ENCODE results near the gene TUSC2. TPM values are rescaled to one million over a fixed set of nuclear protein-coding genes. Genes with fewer than 3 reads are reported as not detected.

The TUSC2 gene
- total RNA-seq, 1 donor, result 22.0 TPM

DNA sequence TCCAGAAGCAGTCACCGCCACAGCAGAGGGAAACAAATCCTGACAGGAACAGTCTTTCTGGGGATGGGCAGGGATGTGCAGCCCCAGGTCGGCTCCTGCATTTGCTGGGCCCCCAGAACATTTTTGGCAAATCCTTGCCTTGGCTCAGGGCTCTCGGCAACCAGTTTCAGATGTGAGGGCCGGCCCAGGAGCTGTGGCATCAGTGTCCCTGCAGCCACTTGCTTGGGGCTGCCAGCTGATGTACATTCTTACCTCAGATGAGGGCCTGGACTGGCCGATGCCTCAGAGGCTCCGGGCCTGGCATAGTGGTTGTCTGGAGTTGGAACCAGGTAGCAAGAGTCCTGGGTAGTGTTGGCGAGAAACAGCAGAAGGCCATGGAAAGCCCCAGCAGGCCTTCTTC lies 26.8 kb upstream of the TUSC2 start:
- H3K4me3 ChIP-seq (ENCODE audit: low read depth, low read length), result no peak overlapping the region
- no peak for DNase-seq (ENCODE audit: low read depth)
- no peak for TF ChIP-seq CTCF (IDR thresholded peaks at IDR 0.05; ENCODE audit: insufficient read depth, low read depth, low read length)

GRCh38 chr3:50354186-50354764 lies 26.3 kb upstream of the TUSC2 start:
- no peak overlapping the region for H3K4me3 ChIP-seq (ENCODE audit: low read depth, low read length)
- no peak for DNase-seq (ENCODE audit: low read depth)
- TF ChIP-seq CTCF (IDR thresholded peaks at IDR 0.05; ENCODE audit: insufficient read depth, low read depth, low read length), result no peak

DNA sequence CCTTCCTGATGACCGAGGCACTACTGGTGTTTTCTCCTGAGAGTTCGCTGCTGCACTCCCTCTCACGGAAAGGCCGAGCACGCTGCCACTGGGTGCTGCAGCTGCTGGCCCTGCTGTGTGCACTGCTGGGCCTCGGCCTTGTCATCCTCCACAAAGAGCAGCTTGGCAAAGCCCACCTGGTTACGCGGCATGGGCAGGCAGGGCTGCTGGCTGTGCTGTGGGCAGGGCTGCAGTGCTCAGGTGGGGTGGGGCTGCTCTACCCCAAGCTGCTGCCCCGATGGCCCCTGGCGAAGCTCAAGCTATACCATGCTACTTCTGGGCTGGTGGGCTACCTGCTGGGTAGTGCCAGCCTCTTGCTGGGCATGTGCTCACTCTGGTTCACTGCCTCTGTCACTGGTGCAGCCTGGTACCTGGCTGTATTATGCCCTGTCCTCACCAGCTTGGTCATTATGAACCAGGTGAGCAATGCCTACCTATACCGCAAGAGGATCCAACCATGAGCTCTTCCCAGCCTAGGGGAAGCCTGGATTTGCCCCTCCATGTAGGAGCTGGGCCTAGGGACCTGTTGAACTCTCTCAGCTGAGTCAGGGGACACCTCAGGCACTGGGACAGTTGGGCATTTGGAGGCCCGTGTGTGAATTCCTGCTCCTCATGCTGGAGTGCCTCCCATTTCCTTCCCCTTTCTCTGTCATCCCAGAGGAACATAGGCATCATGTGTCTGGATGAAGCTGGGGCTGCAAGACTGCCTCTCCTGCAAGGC lies 25.4 kb upstream of the TUSC2 start:
- TF ChIP-seq CTCF (IDR thresholded peaks at IDR 0.05; ENCODE audit: insufficient read depth, low read depth, low read length), result no peak
- H3K4me3 ChIP-seq (ENCODE audit: low read depth, low read length), result no peak overlapping the region
- no peak for DNase-seq (ENCODE audit: low read depth)

DNA sequence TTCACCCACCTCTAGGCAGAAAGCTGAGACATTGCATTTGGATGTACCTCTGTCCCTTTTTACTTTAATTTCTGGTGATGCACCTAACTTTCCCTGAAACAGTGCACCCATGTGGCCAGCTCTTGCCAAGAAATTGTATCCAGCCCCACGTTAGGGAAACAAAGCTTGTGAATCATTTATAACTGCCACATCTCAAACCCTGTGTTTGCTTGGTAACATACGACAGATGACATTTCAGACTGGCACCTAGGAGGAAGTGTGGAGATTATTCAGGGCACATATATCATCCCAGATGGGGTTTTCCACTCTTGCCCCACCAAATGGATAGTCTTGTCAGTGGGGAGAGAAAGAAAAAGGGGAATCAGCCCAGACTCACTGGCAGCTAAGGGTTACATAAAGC lies 24.8 kb upstream of the TUSC2 start:
- H3K4me3 ChIP-seq (ENCODE audit: low read depth, low read length), result no peak overlapping the region
- no peak for DNase-seq (ENCODE audit: low read depth)
- peak; percentile 29 for TF ChIP-seq CTCF (IDR thresholded peaks at IDR 0.05; ENCODE audit: insufficient read depth, low read depth, low read length)

DNA sequence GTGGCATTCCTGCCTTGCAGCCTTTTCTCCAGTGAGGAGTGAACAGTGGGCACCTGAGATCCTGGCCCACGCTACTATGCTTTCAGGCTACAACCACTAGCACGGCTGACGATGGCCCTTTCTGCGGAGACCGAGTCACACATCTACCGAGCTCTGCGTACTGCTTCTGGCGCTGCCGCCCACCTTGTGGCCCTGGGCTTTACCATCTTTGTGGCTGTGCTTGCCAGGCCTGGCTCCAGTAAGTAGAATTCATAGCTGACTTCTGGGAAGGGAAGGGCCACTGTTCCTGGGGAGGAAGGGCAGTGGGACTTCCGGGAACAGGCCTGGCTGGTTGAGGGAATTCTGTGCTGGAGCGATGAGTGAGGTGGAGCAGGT lies 23.3 kb upstream of the TUSC2 start:
- no peak for DNase-seq (ENCODE audit: low read depth)
- no peak for TF ChIP-seq CTCF (IDR thresholded peaks at IDR 0.05; ENCODE audit: insufficient read depth, low read depth, low read length)
- H3K4me3 ChIP-seq (ENCODE audit: low read depth, low read length), result peak overlapping the region; percentile 97

GRCh38 chr3:50350527-50351322 lies 22.7 kb upstream of the TUSC2 start, which contains the start of the genes CYB561D2 and NPRL2:
Gene CYB561D2 (plus strand): TSS chr3:50350862. CDS start chr3:50351434, 572 bp downstream.
Gene NPRL2 (minus strand): TSS chr3:50350775. CDS start chr3:50350652, 123 bp downstream.
- DNase-seq (ENCODE audit: low read depth), result peak; percentile 94
- H3K4me3 ChIP-seq (ENCODE audit: low read depth, low read length), result peak within 1 kb of the TSS; percentile 97
- no peak for TF ChIP-seq CTCF (IDR thresholded peaks at IDR 0.05; ENCODE audit: insufficient read depth, low read depth, low read length)
